Activated CD4-positive, alpha-beta memory T cell treated with anti-CD3 and anti-CD28 coated beads, Interleukin-2, amount 10 ng/mL, durations not matched to agents 7 days and 5 days (primary cell): ENCODE data around the gene CFI. TPM values are rescaled to one million over a fixed set of nuclear protein-coding genes. Genes with fewer than 3 reads are reported as not detected.
"Not testable (repeated sequence)": the region's sequence is repeated elsewhere in the genome, so short reads cannot be mapped to it uniquely, and the experiment has no call there.

Experiments used
- CTCF ChIA-PET: fragments of 350-600 bp; sonication (Branson Sonifier 250); formaldehyde crosslinking; loops from one replicate; lab custom pipeline; 2021; ENCODE audit warnings: antibody characterized with exemption, inconsistent platforms; lab: Charles Lee
- POLR2A ChIA-PET: fragments of 350-600 bp; sonication (Branson Sonifier 250); formaldehyde crosslinking; loops from one replicate; lab custom pipeline; 2021; ENCODE audit warnings: antibody characterized with exemption; lab: Charles Lee
- DNase-seq: peaks from one replicate; pipeline ENCODE4 v3.0.0-alpha.2; 2020
- H3K27ac Mint-ChIP-seq: one replicate; pipeline ENCODE4 v1.8.0; 2021; ENCODE audit warnings: mild to moderate bottlenecking, mixed read lengths
- H3K27me3 Mint-ChIP-seq: one replicate; pipeline ENCODE4 v1.8.0; 2021; ENCODE audit warnings: mixed read lengths
- H3K36me3 Mint-ChIP-seq: one replicate; pipeline ENCODE4 v1.8.0; 2021; ENCODE audit warnings: low read depth, mixed read lengths
- H3K4me1 Mint-ChIP-seq: one replicate; pipeline ENCODE4 v1.8.0; 2021; ENCODE audit warnings: mixed read lengths
- H3K4me3 Mint-ChIP-seq: one replicate; pipeline ENCODE4 v1.8.0; 2021; ENCODE audit warnings: mild to moderate bottlenecking, mixed read lengths
- H3K9me3 Mint-ChIP-seq: one replicate; pipeline ENCODE4 v1.8.0; 2021; ENCODE audit warnings: mixed read lengths
- total RNA-seq, 2 experiments: library from RNA; stranded (reverse); gene quantifications; one replicate each; pipeline ENCODE4 v1.2.3, GENCODE V29; 2021

CFI gene
- total RNA-seq, 2 experiments from 2014 or later = 0.35 TPM; not detected in 1

GRCh38 chr4:109782092-109782491 lies 19.7 kb downstream of the CFI start:
- H3K9me3 Mint-ChIP-seq, POLR2A ChIA-PET, CTCF ChIA-PET, H3K36me3 Mint-ChIP-seq, DNase-seq, H3K4me3 Mint-ChIP-seq, H3K4me1 Mint-ChIP-seq, H3K27ac Mint-ChIP-seq: not testable (repeated sequence)
- peaks cover 27% of the 10 kb centered on the region for H3K27me3 Mint-ChIP-seq

GRCh38 chr4:109764789-109765402 lies 36.9 kb downstream of the CFI start:
- H3K4me1 Mint-ChIP-seq = peaks cover 5% of the 10 kb centered on the region
- no peak for DNase-seq
- CTCF ChIA-PET = no interaction called here
- no peaks in the 10 kb centered on the region for H3K36me3 Mint-ChIP-seq
- peaks cover 8% of the 10 kb centered on the region for H3K27me3 Mint-ChIP-seq
- no peak overlapping the region for H3K27ac Mint-ChIP-seq
- H3K9me3 Mint-ChIP-seq = peaks cover 2% of the 10 kb centered on the region
- POLR2A ChIA-PET = no interaction called here
- no peak overlapping the region for H3K4me3 Mint-ChIP-seq

- no peaks in the 10 kb centered on the region for H3K36me3 Mint-ChIP-seq
- CTCF ChIA-PET = no interaction called here
Measured at GRCh38 chr4:109764376-109764775, 37.4 kb downstream of the CFI start.

GRCh38 chr4:109760682-109761081 lies 41.1 kb downstream of the CFI start:
- POLR2A ChIA-PET = no interaction called here
- DNase-seq = no peak
- Mint-ChIP-seq H3K9me3 (no peaks in the 10 kb centered on the region), H3K27ac (no peak overlapping the region), H3K36me3 (no peaks in the 10 kb centered on the region), H3K4me1 (peaks cover 5% of the 10 kb centered on the region), H3K27me3 (peaks cover 3% of the 10 kb centered on the region), H3K4me3 (no peak overlapping the region)
- CTCF ChIA-PET = no interaction called here

More at GRCh38 chr4:109764376-109764775, 37.4 kb downstream of the CFI start:
- POLR2A ChIA-PET = no interaction called here
- DNase-seq = no peak
- H3K9me3 Mint-ChIP-seq = peaks cover 2% of the 10 kb centered on the region
- no peak overlapping the region for H3K27ac Mint-ChIP-seq
- peaks cover 5% of the 10 kb centered on the region for H3K4me1 Mint-ChIP-seq
- H3K27me3 Mint-ChIP-seq = peaks cover 8% of the 10 kb centered on the region
- H3K4me3 Mint-ChIP-seq = no peak overlapping the region

- Mint-ChIP-seq H3K4me1 (peaks cover 1% of the 10 kb centered on the region), H3K27me3 (peaks cover 4% of the 10 kb centered on the region), H3K27ac (no peak overlapping the region), H3K36me3 (no peaks in the 10 kb centered on the region), H3K4me3 (no peak overlapping the region), H3K9me3 (no peaks in the 10 kb centered on the region)
- CTCF ChIA-PET = interaction anchor here (1.1 kb wide), 1 partner anchor 16 kb away, joined by 3 read pairs; no protein-coding TSS in a partner anchor
- no peak for DNase-seq
- POLR2A ChIA-PET = no interaction called here
Measured at GRCh38 chr4:109755656-109756055, 46.1 kb downstream of the CFI start.

GRCh38 chr4:109754093-109754857 lies 47.5 kb downstream of the CFI start:
- ChIA-PET POLR2A (no interaction called here), CTCF (interaction anchor here (1.1 kb wide), 1 partner anchor 18 kb away, joined by 3 read pairs; no protein-coding TSS in a partner anchor)
- Mint-ChIP-seq H3K9me3 (no peaks in the 10 kb centered on the region), H3K27ac (no peak overlapping the region), H3K4me1 (no peaks in the 10 kb centered on the region), H3K27me3 (peaks cover 7% of the 10 kb centered on the region), H3K4me3 (no peak overlapping the region), H3K36me3 (no peaks in the 10 kb centered on the region)
- peak; percentile 32 for DNase-seq

GRCh38 chr4:109752525-109752924 lies 49.3 kb downstream of the CFI start:
- H3K27me3 Mint-ChIP-seq = peaks cover 7% of the 10 kb centered on the region
- POLR2A ChIA-PET = interaction anchor here (1.2 to 1.3 kb wide), 2 partner anchors 22 to 191 kb away, joined by 4 to 8 read pairs; no protein-coding TSS in a partner anchor

GRCh38 chr4:109751852-109752251 lies 49.9 kb downstream of the CFI start:
- no peak for DNase-seq
- Mint-ChIP-seq H3K4me1 (no peaks in the 10 kb centered on the region), H3K27ac (no peak overlapping the region), H3K9me3 (no peaks in the 10 kb centered on the region), H3K27me3 (peaks cover 7% of the 10 kb centered on the region), H3K36me3 (no peaks in the 10 kb centered on the region), H3K4me3 (no peak overlapping the region)
- CTCF ChIA-PET = interaction anchor here (1.7 kb wide), 1 partner anchor 48 kb away, joined by 6 read pairs; the partner anchor contains the start of gene CASP6
- POLR2A ChIA-PET = interaction anchor here (1.2 to 1.3 kb wide), 2 partner anchors 21 to 191 kb away, joined by 4 to 8 read pairs; no protein-coding TSS in a partner anchor

More at GRCh38 chr4:109752525-109752924, 49.3 kb downstream of the CFI start:
- no peak overlapping the region for H3K4me3 Mint-ChIP-seq
- H3K36me3 Mint-ChIP-seq = no peaks in the 10 kb centered on the region
- CTCF ChIA-PET = interaction anchor here (1.7 kb wide), 1 partner anchor 49 kb away, joined by 6 read pairs; the partner anchor contains the start of gene CASP6
- H3K9me3 Mint-ChIP-seq = no peaks in the 10 kb centered on the region
- no peak overlapping the region for H3K27ac Mint-ChIP-seq
- DNase-seq = no peak
- H3K4me1 Mint-ChIP-seq = no peaks in the 10 kb centered on the region

GRCh38 chr4:109750652-109751244 lies 51.1 kb downstream of the CFI start:
- Mint-ChIP-seq H3K36me3 (no peaks in the 10 kb centered on the region), H3K9me3 (no peaks in the 10 kb centered on the region), H3K4me3 (no peak overlapping the region), H3K27ac (no peak overlapping the region), H3K4me1 (no peaks in the 10 kb centered on the region), H3K27me3 (peaks cover 8% of the 10 kb centered on the region)
- POLR2A ChIA-PET = no interaction called here
- DNase-seq = no peak
- CTCF ChIA-PET = interaction anchor here (0.7 to 1.1 kb wide), 2 partner anchors 176 to 318 kb away, joined by 3 read pairs; partner anchors contain the start of gene SEC24B

GRCh38 chr4:109749388-109750082 lies 52.3 kb downstream of the CFI start:
- Mint-ChIP-seq H3K27ac (no peak overlapping the region), H3K27me3 (peaks cover 6% of the 10 kb centered on the region), H3K9me3 (no peaks in the 10 kb centered on the region), H3K36me3 (no peaks in the 10 kb centered on the region), H3K4me1 (no peaks in the 10 kb centered on the region), H3K4me3 (no peak overlapping the region)
- ChIA-PET POLR2A (no interaction called here), CTCF (no interaction called here)
- DNase-seq = no peak

- Mint-ChIP-seq H3K9me3 (no peaks in the 10 kb centered on the region), H3K36me3 (no peaks in the 10 kb centered on the region), H3K27ac (no peak overlapping the region), H3K4me1 (no peaks in the 10 kb centered on the region), H3K27me3 (peaks cover 6% of the 10 kb centered on the region), H3K4me3 (no peak overlapping the region)
- CTCF ChIA-PET = interaction anchor here (0.7 kb wide), 1 partner anchor 318 kb away, joined by 3 read pairs; no protein-coding TSS in a partner anchor
- POLR2A ChIA-PET = no interaction called here
- no peak for DNase-seq
Measured at GRCh38 chr4:109748114-109748513, 53.7 kb downstream of the CFI start.

- H3K9me3 Mint-ChIP-seq = no peaks in the 10 kb centered on the region
- ChIA-PET POLR2A (no interaction called here), CTCF (no interaction called here)
- H3K27me3 Mint-ChIP-seq = peaks cover 6% of the 10 kb centered on the region
- no peaks in the 10 kb centered on the region for H3K4me1 Mint-ChIP-seq
- no peak overlapping the region for H3K4me3 Mint-ChIP-seq
- DNase-seq = no peak
- H3K36me3 Mint-ChIP-seq = no peaks in the 10 kb centered on the region
- H3K27ac Mint-ChIP-seq = no peak overlapping the region
Measured at GRCh38 chr4:109746728-109747127, 55.1 kb downstream of the CFI start.
